Kidney epithelial cell (primary cell): ENCODE results near the gene SPRED2. TPM values are rescaled to one million over a fixed set of nuclear protein-coding genes. Genes with fewer than 3 reads are reported as not detected.

Source experiments
- DNase-seq: peaks from one replicate; pipeline ENCODE4 v3.0.0-alpha.2; 2010; ENCODE audit warnings: low read depth
- H3K27me3 ChIP-seq: 2 replicates; pipeline ENCODE4 v1.6.0; 2011; ENCODE audit warnings: low read length; ENCODE audit not compliant: control insufficient read depth, insufficient read depth
- H3K36me3 ChIP-seq: 2 replicates; pipeline ENCODE4 v1.5.1; 2011; ENCODE audit warnings: low read length; ENCODE audit not compliant: control insufficient read depth, insufficient read depth
- H3K4me3 ChIP-seq: 2 replicates; pipeline ENCODE4 v1.5.1; 2011; ENCODE audit warnings: low read depth, mild to moderate bottlenecking, control low read depth, low read length
- CTCF ChIP-seq: IDR thresholded peaks from 2 replicates; pipeline ENCODE4 v1.5.1; 2011; ENCODE audit warnings: mild to moderate bottlenecking, moderate library complexity, low read length, control low read depth, inconsistent platforms; ENCODE audit not compliant: insufficient read depth, poor library complexity, severe bottlenecking
- total RNA-seq: library from RNA; depleted of rRNA; stranded (reverse); fragments of >200 nt; gene quantifications from 2 replicates; pipeline ENCODE4 v1.2.3, GENCODE V29; 2015

The SPRED2 gene
- total RNA-seq, 1 donor from 2014 or later = 18.4 TPM

GRCh38 chr2:65425276-65425675 is 7.1 kb downstream of the SPRED2 start:
- no peak overlapping the region for H3K4me3 ChIP-seq
- no peaks in the 10 kb centered on the region for H3K27me3 ChIP-seq
- TF ChIP-seq CTCF = no peak

GRCh38 chr2:65424391-65424790 is 8.0 kb downstream of the SPRED2 start:
- no peak for TF ChIP-seq CTCF
- no peak for DNase-seq
- H3K27me3 ChIP-seq = no peaks in the 10 kb centered on the region
- no peaks in the 10 kb centered on the region for H3K36me3 ChIP-seq
- no peak overlapping the region for H3K4me3 ChIP-seq

More at GRCh38 chr2:65425276-65425675, 7.1 kb downstream of the SPRED2 start:
- no peaks in the 10 kb centered on the region for H3K36me3 ChIP-seq
- no peak for DNase-seq

GRCh38 chr2:65421432-65421748 is 11.0 kb downstream of the SPRED2 start:
- Histone ChIP-seq H3K27me3 (no peaks in the 10 kb centered on the region), H3K4me3 (no peak overlapping the region), H3K36me3 (no peaks in the 10 kb centered on the region)
- TF ChIP-seq CTCF = no peak
- DNase-seq = no peak

GRCh38 chr2:65420712-65421431 is 11.5 kb downstream of the SPRED2 start:
- Histone ChIP-seq H3K4me3 (no peak overlapping the region), H3K36me3 (no peaks in the 10 kb centered on the region), H3K27me3 (no peaks in the 10 kb centered on the region)
- peak; percentile 39 for DNase-seq
- no peak for TF ChIP-seq CTCF

GRCh38 chr2:65417509-65418085 is 14.8 kb downstream of the SPRED2 start:
- no peak for DNase-seq
- no peak overlapping the region for H3K4me3 ChIP-seq
- H3K27me3 ChIP-seq = no peaks in the 10 kb centered on the region
- no peak for TF ChIP-seq CTCF
- H3K36me3 ChIP-seq = no peaks in the 10 kb centered on the region

GRCh38 chr2:65416945-65417344 is 15.5 kb downstream of the SPRED2 start:
- DNase-seq = no peak
- H3K27me3 ChIP-seq = no peaks in the 10 kb centered on the region
- no peaks in the 10 kb centered on the region for H3K36me3 ChIP-seq
- no peak overlapping the region for H3K4me3 ChIP-seq
- no peak for TF ChIP-seq CTCF
